GM18873 (cell line): ENCODE data around the gene CHRD.

ENCODE experiments used
- ATAC-seq: cut with Tn5 transposase; IDR thresholded peaks from one replicate; pipeline ENCODE4 v1.9.1; 2021; ENCODE audit warnings: mild to moderate bottlenecking, moderate library complexity, moderate number of reproducible peaks; ENCODE audit not compliant: unreplicated experiment, low FRiP score

Gene CHRD

DNA sequence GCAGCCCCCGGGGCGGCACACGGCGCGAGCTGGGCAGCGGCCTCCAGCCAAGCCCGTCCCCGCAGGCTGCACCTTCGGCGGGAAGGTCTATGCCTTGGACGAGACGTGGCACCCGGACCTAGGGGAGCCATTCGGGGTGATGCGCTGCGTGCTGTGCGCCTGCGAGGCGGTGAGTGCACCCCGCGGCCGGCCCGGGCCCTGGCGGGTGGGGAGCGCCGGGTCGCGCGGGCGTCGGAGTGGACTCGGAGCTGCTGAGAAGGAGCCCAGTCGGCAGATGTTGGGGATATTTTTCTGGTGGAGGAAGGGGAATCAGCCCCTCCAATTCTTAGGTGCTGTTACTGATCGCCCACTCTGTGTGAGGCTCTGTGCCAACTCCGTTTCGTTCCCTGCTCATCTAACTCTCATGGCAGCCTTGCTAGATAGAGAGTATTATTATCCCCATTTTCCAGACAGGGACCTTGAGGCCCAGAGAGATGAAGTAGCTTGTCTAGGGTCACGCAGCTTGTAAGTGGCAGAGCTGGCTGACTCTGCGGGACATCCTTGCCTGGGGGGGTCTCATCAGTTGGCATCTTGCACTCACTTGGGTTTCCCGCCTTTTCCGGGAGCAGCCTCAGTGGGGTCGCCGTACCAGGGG, 890 bp downstream of the CHRD start:
- ATAC-seq: no peak

DNA sequence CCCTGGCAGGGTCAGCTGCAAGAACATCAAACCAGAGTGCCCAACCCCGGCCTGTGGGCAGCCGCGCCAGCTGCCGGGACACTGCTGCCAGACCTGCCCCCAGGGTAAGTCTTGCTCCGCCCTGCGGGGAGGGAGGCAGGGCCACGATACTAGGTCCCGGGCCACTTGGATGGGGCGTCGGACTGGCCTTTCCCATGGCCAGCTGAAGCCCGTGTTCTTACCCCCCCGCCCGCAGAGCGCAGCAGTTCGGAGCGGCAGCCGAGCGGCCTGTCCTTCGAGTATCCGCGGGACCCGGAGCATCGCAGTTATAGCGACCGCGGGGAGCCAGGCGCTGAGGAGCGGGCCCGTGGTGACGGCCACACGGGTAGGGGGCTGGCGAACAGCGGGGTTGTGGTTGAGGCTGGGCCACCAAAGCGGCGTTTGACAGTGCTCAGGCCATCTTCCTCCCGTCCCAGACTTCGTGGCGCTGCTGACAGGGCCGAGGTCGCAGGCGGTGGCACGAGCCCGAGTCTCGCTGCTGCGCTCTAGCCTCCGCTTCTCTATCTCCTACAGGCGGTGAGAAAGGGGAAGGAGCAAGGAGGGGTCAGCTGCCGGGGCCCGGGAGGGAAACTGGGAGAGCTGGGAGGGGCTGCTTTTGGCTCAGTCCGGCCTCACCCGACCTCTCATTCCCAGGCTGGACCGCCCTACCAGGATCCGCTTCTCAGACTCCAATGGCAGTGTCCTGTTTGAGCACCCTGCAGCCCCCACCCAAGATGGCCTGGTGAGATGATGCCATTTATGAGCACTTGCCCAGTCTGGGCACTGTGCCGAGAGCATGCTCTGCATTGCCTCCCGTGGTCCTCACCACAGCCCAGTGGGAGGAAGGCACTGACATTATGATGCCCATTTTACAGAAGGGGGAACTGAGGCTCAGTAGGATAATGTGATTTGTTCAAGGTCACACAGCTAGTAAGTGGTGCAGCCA, 1.7 kb downstream of the CHRD start:
- no peak for ATAC-seq

GRCh38 chr3:184382326-184383032, 2.6 kb downstream of the CHRD start:
- ATAC-seq: no peak

GRCh38 chr3:184383033-184383740, 3.3 kb downstream of the CHRD start:
- no peak for ATAC-seq

GRCh38 chr3:184384342-184384741, 4.5 kb downstream of the CHRD start:
- ATAC-seq: no peak

- ATAC-seq: no peak
These were observed 5.1 kb downstream of the CHRD start for GRCh38 chr3:184384856-184385422.

DNA sequence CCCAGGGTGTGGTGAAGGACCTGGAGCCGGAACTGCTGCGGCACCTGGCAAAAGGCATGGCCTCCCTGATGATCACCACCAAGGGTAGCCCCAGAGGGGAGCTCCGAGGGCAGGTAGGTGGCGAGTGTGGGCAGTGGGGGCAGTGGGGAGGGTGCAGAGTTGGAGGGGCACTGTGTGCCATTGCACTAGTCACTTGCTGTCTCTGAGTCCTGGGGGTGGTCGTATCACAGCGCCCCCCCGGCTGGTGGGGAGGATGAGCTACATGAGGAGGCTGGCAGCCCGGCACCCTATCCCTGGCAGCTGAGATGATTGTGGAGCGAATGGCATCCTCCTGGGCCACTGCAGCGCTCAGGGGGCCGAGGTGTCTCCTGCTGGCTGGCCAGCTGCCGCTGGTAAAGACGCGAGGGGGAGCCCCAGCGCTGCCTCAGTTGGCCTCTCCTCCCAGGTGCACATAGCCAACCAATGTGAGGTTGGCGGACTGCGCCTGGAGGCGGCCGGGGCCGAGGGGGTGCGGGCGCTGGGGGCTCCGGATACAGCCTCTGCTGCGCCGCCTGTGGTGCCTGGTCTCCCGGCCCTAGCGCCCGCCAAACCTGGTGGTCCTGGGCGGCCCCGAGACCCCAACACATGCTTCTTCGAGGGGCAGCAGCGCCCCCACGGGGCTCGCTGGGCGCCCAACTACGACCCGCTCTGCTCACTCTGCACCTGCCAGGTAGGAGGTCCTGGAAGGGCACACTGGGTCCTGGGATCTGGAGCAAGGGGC, 6.4 kb downstream of the CHRD start:
- ATAC-seq: no peak

DNA sequence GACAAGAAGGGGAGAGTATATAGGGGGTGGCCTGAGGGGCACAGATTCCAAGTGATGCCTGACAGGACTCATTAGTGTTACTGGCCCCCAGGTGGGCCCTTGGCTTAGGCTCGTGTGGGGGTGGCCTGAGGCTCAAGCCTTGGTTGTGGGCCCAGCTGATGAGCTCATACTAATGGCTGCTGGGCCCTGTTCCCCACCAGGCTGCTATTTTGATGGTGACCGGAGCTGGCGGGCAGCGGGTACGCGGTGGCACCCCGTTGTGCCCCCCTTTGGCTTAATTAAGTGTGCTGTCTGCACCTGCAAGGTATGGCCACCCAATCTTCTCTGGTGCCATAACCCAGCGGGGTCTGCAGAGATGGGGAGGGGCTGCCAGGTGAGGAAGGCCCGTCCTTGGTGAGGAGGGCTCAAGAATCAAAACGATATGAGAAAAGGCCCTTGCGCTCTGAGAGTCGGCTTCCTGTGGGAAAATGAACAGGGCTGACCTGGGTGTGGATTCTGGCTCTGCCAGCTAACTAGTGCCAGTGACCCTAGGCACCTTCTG, 7.4 kb downstream of the CHRD start:
- no peak for ATAC-seq

GRCh38 chr3:184388164-184388935, 8.5 kb downstream of the CHRD start:
- ATAC-seq: no peak

DNA sequence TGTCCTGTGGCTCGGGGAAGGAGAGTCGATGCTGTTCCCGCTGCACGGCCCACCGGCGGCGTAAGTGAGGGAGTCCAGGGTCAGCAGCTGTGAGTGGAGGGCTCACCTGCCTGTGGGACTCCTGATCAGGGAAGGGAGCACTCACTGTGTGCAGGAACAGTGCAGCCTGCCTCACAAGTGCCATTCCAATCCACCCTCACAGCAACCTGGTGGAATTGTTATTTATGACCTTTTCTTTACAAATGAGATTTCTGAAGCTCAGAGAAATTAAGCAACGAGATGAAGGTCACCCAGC, 9.0 kb downstream of the CHRD start:
- ATAC-seq: no peak

GRCh38 chr3:184389384-184389783, 9.5 kb downstream of the CHRD start:
- no peak for ATAC-seq

DNA sequence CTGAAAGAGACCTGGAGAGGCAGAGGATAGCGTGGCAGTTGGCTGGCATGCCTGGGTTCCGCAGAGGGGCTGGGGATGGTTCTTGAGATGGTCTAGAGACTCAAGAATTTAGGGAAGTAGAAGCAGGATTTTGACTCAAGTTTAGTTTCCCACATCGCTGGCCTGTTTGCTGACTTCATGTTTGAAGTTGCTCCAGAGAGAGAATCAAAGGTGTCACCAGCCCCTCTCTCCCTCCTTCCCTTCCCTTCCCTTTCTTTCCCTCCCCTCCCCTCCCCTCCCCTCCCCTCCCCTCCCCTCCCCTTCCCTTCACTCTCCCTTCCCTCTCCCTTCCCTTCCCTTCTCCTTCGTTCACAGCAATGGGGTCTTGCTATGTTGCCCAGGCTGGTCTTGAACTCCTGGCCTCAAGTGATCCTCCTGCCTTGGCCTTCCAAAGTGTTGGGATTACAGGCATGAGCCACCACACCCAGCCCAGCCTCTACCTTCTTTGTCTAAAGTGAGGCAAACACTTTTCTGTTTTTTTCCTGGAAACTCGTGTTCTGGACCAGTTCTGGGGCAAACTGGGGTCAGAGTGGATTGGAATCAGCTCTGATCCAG, 10.2 kb downstream of the CHRD start:
- ATAC-seq: no peak

GRCh38 chr3:184391266-184391665, 11.4 kb downstream of the CHRD start:
- no peak for ATAC-seq

GRCh38 chr3:184395320-184395660, 15.4 kb downstream of the CHRD start:
- no peak for ATAC-seq

- ATAC-seq: no peak
These were observed 19.6 kb downstream of the CHRD start for GRCh38 chr3:184399410-184399809.

GRCh38 chr3:184405075-184406030, 25.5 kb downstream of the CHRD start:
- no peak for ATAC-seq

DNA sequence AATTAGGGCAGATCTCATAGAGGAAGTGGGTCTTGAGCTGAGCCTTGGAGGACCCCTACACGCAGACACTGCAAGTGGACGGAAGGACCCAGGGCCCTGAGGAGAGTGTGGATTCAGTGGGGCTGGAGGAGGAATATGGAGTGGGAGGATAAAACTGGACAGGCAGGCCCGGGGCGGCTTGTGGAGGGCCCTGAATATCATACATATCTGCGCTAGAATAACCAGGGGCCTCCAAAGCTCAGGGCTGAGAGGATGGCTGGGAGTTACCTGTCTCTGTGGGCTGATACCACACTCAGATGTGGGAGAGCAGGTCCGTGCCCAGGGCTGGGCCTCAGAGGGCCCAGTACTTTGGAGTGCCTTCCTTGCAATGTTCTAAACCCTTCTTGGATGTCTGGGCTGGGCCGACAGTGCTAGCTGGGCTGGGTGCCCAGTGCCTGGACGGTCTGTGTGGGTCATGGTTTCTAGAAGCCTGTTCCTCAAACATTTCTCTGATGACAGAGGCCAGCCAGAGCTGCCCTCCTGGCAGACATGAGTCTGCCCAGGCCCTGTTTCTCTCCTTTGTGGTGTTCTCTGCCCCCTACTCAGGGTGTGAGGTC, 29.6 kb downstream of the CHRD start:
- ATAC-seq: no peak
